ENCODE results near the gene TRPM2.
"Not testable (repeated sequence)": the region's sequence is repeated elsewhere in the genome, so short reads cannot be mapped to it uniquely, and the experiment has no call there.

Gene TRPM2

DNA sequence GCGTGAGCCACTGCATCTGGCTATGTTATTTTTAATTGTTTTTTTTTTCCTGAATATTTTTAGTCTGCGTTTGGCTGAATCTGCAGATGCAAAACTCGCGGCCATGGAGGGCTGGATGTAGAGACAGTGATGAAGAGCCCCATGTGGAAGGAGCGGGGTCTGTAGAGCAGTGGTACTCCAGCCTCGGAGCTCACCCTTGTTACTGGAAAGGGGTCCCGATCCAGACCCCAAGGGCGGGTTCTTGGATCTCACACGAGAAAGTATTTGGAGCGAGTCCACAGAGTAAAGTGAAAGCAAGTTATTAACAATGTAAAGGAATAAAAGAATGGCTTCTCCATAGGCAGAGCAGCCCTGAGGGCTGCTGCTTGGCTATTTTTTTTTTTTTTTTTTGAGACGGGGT lies 2.7 kb downstream of the TRPM2 start:
- no peak for DNase-seq

DNA sequence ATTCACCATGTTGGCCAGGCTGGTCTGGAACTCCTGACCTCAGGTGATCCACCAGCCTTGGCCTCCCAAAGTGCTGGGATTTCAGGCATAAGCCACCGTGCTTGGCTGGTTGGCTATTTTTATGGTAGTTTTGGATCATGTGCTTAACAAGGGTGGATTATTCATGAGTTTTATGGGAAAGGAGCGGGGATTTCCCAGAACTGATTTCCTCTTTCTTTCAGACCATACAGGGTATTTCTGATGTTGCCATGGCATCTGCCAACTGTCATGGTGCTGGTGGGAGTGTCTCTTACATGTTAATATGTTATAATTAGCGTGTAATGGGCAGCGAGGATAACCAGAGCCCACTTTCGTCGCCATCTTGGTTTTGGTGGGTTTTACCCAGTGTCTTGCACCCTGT lies 3.2 kb downstream of the TRPM2 start:
- DNase-seq: no peak

DNA sequence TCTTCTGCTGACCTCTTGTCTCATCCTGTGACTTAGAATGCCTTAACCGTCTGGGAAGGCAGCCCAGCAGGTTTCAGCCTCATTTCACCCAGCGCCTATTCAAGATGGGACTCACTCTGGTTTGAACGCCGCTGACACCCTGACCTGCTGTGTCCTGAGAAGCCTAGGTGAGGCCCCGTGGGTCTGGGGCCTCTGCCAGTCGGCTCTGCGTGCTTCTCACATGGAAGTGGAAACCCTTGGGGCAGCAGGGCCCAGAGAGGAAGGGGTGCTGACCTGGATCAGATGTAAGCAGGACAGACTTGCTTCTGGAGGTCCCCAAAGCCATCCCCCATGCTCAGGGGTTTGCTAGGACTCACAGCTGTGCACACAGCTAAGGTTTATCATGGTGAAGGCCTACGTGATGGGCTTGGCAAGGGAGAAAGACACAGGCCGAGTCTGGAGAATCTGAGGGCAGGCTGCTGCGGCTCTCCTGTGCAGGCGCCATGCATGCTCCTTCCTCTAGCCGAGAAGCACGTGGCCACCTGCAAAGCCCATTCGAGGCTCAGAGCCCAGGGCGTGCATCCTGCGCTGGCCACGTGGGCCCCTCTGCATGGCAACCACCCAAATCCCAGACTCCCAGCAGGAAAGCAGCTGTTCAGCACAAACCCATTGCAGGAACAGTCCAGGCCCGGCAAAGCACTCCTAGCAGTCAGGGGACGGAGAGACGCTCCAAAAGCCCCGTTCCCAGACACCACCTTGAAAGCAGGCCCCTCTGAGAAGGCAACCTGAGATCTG lies 3.8 kb downstream of the TRPM2 start:
- no peak for DNase-seq

DNA sequence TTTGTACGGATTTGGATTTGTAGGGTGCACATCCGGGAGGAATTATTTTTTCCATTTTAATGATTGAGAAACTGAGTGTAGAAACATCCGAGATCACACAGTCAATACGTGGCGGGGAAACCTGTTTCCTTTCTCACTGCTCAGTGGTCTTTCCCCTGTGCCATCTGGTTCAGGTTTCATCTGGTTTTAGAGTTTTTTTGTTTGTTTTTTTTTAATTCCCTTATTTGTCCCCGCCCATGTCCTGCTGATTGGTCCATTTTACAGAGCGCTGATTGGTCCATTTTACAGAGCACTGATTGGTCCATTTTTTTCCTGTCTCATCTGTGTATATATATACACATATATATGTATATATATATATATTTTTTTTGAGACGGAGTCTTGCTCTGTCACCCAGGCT lies 6.0 kb downstream of the TRPM2 start:
- no peak for DNase-seq

DNA sequence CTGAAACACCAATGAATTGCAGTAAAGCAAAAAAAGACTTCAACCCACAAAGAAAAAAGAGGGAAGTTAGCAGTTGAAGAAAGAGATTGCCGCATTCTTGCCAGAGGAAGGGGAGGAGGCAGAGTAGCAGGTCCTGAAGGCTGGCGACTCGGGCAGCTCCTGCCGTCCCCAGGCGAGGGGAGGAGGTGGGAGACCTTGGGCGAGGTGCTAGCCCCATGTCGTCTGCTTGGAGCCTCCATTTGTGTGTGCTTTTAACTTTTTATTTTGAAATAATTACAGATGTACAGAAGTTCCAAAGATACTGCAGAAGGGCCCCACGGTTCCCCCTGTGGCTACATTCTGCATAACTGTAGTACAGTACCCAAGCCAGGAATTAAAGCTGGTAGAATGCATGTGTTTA lies 6.7 kb downstream of the TRPM2 start:
- DNase-seq: no peak

DNA sequence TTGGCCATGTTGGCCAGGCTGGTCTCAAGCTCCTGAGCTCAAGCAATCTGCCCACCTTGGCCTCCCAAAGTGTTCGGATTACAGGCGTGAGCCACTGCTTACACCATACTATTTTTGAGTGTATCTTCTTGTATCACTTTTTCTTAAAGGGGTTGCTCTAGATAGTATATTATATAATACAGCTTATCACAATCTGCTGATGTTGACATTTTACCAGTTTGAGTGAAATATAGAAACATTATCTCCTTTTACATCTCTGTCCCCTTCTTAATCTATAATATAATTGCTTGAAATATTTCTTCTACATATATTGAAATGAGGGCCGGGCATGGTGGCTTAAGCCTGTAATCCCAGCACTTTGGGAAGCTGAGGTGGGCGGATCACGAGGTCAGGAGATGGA lies 8.5 kb downstream of the TRPM2 start:
- not testable (repeated sequence) for DNase-seq

DNA sequence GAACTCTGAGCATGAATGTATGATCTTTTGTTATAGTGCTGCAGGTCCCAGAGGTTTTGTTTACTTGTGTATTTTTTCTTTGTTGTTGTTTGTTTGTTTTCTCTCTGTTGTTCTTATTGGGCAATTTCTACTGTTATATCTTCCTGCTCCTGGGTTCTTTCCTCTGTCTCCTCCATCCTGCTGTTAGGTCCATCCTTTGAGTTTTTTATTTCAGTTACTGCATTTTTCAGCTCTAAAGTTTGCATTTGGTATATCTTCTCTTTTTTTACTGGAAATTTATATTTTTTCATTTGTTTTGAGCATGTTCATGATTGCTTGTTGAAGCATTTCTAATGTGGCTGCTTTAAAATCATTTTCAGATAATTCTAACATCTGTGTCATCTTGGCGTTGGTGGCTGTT lies 9.9 kb downstream of the TRPM2 start:
- no peak for DNase-seq

DNA sequence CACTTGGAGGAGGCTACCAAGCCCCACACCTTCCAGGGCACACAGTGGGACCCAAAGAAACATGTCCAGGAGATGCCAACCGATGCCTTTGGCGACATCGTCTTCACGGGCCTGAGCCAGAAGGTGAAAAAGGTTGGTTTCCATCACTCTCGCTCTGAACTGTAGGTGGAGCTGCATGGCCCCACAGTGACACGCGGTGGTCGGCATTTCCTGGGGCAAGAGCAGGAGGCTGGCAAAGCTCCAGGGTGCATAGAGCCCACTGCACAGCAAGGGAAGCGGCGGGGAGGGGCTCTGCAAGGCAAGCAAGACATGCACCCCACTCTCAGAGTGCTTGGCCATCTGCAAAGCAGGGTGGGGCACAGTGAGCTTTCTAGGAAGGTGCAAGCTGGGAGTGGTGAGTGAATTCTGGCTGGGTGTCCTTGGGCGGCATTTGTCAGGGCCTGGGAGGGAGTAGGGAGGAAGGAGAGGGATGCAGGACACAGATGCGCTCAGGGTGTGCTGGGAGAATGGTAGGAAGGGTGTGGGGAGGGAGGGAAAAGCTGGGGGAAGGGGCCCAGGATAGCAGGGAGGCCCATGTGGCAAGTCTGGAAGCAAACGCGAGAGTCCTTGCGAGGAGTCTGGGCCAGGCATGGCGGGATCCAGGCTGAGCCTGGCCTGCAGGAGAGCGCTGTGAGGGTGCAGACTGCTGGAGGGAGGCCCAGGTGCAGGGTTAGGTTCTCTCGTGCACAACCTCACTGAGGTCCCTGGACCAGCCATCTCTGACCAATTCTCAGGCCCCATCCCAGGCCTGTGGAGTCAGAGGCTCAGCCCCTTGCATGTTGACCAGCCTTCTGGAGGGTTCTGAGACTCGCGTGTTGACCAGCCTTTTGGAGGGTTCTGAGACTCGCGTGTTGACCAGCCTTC lies 11.0 kb downstream of the TRPM2 start:
- no peak for DNase-seq

DNA sequence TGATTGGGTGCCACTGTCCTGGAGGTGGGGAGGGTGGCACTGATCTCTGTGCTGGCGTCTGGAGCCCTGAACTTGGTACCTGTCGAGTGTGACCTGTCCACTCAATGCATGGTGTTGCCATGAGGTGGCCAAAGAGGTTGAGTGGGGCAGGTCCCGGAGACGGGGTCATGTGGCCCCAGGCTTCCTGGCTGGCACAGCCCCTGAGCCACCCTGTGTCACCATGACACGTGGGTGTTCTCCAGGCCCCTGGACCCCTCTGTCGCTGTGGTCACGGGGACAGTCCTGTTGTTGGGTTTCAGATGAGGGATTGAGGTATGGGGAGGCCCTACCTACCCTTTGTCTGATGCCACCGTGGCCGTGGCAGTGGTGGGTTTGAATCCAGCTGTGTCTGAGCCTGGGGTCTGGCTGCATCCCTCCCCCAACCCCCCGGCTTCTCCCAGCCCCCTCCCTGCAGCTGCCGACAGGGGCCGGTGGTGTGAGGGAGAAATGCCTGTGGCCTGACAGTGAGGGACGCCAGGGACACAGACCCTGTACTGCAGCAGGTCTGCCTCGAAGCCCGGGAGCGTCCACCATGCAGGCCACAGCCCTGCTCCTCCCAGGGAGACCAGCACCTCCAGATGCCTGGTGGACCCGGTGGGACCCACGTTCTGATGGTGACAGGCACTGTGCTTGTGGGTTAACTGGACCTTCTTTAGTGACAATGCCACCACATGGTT lies 12.0 kb downstream of the TRPM2 start:
- DNase-seq: no peak

DNA sequence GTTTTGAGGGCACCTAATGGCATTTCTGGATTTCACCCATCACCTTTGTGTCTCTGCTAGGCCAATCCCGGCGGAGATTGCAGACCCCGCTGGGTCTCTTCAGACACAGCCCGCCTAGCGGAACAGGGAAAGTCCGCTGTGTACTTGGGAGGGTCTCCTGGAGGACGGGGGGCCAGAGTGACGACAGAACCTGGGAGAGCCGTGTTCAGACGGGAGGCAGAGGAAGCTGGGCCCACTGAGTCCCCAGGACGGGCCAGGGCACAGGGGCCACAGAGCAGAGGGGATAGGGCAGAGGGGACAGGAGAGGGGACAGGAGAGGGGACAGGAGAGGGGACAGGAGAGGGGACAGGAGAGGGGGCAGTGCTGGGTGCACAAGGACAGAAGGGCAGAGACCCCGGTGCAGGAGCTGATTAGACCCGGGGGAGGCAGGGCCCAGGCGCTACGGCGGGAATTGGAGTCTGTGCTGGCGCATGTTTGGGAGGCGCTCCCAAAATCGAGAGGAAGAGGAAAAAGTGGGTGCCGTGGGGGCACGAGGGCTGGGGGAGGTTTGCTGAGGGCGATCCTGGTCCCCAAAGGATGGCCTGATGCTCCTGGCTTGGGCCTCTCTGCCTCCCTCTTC lies 12.7 kb downstream of the TRPM2 start:
- no peak for DNase-seq

DNA sequence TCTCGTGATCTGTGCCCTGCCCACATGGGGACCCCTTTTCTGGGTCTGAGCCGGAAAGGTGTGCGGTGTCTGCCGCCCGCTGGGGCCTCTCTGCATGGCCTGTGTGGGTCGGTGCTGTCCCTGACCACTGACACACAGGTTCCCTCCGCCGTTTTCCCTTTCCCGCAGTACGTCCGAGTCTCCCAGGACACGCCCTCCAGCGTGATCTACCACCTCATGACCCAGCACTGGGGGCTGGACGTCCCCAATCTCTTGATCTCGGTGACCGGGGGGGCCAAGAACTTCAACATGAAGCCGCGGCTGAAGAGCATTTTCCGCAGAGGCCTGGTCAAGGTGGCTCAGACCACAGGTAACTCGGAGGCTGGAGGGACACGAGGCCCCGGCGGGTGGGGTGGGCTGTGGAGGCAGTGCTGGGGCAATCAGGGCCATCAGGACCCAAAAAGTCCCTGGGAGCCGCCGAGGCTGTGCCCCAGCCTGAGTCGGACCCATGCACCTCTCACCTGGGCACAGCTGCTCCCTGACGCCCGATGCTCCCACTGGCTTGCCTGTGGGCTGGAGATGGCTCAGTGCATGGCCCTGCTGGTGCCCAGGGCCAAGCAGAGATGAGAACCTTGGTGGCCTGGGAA lies 13.3 kb downstream of the TRPM2 start:
- no peak for DNase-seq

DNA sequence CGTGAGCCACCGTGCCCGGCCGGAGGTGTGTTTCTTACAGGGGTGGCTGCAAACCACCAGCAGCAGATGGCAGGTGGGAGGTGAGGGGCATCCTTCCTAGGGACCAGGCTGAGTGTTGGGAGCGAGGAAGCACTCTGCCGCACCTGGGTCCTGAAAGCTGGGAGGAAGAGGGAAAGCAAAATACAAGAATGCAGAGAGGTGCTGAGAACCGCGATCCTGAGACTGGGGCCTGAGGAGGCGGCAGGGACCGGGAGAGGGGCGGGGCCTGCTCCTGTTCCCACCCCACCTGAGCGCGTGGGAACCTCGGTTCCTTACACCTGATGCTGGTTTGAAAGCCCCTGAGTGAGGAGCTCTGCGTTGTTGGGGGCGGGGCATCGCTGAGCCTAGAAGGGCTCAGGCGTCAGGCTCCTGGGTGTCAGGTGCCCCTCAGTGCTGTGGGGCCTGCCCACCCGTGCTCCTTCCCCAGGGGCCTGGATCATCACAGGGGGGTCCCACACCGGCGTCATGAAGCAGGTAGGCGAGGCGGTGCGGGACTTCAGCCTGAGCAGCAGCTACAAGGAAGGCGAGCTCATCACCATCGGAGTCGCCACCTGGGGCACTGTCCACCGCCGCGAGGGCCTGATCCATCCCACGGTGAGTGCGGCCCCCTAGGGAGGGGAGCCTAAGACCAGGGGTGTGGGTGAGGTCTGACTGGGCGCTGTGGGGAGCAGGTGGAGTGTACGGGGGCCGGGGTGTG lies 15.5 kb downstream of the TRPM2 start:
- no peak for DNase-seq

DNA sequence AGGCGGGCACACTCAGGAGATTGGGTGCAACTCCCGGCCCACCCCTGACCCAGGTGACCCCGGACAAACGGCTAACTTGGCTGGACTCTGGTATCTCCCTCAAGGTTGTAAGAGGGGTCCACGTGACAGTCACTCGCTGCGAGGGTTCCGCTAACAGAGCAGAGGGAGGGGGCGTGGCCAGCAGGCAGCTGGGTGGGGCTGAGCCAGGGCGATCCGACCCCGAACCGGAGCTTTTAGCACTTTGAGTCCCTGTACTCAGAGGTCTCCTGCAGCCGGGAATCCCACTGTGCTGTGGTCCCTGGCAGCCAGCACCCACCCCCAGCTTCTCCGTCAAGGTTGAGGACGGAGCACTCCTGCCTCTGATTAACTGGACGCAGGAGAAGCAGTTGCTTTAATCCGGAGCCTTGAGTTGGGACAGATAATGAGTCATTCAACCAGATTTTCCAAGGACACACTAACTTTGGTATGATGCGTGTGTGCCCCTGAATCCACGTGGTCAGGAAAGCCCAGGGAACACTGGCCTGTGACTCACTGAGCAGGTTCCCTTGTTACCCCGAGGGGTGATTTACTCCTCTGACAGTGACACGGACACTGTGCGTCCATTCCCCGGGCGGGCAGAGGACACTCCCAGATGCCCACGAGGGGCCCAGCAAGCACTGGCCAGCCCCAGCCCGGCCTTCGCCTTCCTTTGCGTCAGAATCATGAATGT lies 16.8 kb downstream of the TRPM2 start:
- DNase-seq: no peak

DNA sequence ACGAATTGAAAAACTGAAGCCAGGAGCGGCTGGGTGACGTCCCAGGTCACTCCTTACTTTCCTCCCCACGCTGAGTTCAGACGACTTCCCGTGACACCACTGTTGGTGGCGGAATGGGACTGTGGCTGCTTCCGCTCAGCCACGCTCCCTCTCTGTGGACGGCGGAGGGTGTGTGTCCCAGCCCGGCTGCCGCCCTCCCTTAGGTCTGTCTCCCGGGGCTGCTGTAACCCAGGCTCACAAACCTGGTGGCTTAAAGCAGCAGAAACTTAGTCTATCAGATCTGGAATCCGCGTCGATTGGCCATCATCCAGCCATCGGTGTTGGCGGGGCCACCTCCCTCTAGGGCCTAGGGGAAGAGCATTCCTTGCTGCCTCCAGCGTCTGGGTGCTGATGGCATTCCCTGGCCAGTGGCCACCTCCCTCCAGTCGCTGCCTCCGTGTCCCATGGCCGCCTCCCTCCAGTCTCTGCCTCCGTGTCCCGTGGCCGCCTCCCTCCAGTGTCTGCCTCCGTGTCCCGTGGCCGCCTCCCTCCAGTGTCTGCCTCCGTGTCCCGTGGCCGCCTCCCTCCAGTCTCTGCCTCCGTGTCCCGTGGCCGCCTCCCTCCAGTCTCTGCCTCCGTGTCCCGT lies 17.5 kb downstream of the TRPM2 start:
- no peak for DNase-seq

DNA sequence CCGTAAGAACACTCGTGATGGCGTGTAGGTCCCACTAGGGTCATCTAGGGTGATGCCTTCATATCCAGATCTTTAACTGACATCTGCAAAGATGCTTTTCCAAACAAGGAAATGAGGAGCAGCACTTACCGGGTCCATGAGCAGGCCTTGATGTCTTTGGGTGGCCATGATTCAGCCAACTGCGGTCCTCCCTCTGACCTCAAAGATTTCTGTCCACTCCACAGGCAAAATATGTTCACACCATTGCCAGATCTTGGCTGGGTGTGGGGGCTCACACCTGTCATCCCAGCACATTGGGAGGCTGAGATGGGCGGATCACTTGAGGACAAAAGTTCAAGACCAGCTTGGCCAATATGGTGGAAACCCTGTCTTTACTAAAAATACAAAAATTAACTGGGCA lies 18.2 kb downstream of the TRPM2 start:
- no peak for DNase-seq

DNA sequence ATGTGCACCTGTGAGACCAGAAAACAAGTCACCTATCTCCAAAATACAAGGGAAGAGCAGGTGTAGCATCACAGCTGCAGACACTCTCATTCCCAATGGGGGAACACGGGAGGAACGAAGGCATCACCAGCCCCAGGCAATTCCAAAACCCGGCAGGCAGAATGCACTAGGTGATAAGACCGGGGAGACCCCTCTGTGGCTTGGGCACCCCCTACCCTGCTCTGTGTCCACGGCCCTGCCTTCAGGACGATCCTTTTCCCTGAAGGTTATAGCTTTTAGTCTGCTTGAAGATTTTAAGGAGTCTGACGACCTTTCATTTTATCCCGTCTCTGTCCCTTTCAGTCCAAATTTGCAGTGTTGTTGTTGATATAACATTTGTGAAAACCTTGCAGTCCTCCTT lies 19.2 kb downstream of the TRPM2 start:
- no peak for DNase-seq

DNA sequence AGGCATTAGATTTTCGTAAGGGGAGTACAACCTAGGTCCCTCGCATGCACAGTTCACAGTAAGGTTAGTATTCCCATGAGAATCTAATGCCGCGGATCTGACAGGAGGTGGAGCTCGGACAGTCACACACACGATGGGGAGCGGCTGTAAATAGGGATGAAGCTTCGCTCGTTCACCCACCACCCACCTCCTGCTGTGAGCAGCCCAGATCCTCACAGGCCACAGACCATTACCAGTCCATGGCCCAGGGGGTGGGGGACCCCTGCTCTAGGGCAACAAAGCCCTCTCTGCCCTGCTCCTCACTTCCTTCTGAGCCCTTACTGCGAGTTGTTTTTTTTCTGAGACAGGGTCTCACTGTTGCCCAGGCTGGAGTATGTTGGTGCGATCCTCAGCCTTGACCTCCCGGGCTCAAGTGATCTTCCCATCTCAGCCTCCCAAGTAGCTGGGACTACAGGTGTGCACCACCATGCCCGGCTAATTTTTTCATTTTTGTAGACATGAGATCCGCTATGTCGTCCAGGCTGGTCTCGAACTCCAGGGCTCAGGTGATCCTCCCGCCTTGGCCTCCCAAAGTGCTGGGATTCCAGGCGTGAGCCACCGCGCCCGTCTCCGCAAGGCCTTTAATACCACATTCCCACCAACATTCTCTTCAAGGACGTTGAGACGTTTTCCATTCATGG lies 21.3 kb downstream of the TRPM2 start:
- DNase-seq: no peak

DNA sequence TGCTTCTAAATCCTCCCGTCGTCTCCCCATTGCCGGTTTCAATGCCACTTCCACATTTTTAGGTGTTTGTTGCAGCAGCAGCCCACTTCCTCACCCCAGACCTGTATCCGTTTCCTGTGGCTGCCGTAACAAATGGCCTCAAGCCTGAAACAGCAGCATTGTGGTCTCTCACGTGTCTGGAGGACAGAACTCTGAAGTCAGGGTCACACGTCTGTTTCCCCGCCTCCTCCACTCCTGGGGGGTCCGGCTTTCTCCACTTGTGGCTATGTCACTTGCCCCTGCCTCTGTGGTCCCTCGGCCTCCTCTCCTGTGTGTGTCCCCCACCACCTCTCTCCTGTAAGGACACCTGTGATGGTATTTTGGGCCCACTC lies 21.8 kb downstream of the TRPM2 start:
- DNase-seq: peak; percentile 45

DNA sequence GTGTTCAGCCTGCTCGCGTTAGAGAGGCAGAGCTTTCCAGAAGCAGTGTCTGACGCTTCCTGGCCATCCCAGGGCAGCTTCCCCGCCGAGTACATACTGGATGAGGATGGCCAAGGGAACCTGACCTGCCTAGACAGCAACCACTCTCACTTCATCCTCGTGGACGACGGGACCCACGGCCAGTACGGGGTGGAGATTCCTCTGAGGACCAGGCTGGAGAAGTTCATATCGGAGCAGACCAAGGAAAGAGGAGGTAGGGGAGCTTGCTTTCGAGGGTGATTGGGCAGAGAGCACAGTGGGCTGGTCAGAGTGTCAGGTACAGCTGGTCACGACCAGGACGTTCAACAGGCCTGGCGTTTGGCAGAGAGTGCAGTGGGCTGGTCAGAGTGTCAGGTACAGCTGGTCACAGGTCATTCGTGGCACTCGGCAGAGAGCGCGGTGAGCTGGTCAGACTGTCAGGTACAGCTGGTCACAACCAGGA lies 22.4 kb downstream of the TRPM2 start:
- DNase-seq: no peak

DNA sequence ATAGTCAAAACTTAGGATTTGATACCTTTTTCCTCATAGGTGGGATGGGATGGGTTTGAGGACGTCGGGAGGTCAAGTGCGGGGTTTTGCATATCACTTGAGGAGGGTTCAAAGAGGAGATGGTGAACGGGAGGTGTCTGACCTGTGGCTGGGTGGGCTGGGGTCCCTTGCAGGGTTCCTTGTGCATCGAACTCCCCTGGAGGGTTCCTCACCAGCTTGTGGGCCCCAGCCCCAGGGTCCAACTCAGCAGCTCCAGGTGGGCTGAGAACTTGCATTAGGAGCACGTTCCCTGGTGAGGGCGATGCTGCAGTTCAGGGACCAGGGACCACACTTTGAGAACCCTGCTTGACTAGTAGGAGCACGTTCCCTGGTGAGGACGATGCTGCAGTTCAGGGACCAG lies 23.2 kb downstream of the TRPM2 start:
- no peak for DNase-seq

Data from CD4-positive, alpha-beta T cell treated with Interleukin-21 for 1 hour (primary cell).